Stimulated activated CD8-positive, alpha-beta memory T cell treated with anti-CD3 and anti-CD28 coated beads, Interleukin-12 subunit alpha, Interleukin-12 subunit beta, amount 100 ng/mL, for 24 hours (primary cell): ENCODE data around the gene PLA2G15.

ENCODE experiments used
- DNase-seq: peaks from one replicate; pipeline ENCODE4 v3.0.0-alpha.2; 2020; ENCODE audit errors: extremely low read depth

PLA2G15 gene

DNA sequence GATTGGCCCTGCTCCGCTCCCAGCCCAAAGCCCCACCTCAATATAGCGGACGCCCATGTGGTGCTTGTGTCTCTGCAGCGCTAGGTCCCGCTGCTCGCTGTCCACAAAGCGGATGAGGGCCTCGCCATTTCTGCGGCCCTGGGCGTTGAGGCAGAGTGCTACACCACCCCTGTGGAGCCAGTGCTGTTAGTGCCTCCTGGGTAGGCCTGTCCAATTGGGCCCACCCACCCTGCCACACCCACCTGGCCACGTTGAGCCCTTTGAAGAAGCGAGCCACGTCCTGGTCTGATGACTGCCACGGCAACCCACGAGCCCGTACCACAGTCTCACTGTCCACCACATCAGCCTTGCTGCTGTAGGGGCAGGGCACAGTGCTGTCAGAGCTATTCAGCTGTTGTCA, 12.8 kb upstream of the PLA2G15 start:
- DNase-seq: no peak

DNA sequence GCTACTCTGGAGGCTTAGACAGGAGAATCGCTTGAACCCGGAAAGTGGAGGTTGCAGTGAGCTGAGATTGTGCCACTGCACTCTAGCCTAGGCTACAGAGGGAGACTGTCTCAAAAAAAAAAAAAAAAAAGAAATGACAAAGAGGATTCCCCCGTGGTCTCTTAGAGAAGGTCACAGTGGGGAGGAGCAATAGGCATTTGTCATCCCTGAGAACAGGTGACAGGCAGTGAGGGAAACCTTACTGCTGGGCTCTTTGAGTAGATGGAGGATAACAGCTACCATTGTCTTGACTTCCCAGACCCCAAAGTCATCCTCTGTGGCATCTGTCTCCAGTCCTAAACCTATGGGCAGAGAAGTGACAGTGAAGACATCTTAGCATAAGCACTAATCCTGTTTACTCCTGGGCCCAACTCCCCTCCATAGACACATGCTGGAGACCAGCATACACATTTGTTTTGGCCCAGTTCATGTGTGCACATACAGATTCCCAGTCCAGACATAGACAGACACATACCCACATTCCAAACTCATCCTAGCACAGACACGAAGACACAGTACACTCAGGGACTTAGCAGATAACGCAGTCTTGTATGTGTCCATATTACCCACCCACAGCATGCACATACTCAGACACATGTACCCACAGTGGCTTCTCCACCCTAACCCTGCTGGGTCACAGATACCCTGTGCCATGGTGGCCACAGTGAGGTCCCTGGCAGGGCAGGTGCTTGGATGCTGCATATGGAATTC, 11.9 kb upstream of the PLA2G15 start:
- DNase-seq: no peak

- no peak for DNase-seq
Observed at GRCh38 chr16:68233835-68234187, 11.4 kb upstream of the PLA2G15 start.

- no peak for DNase-seq
Observed at GRCh38 chr16:68234188-68235107, 10.7 kb upstream of the PLA2G15 start.

GRCh38 chr16:68235108-68235886, 9.9 kb upstream of the PLA2G15 start:
- DNase-seq: no peak

DNA sequence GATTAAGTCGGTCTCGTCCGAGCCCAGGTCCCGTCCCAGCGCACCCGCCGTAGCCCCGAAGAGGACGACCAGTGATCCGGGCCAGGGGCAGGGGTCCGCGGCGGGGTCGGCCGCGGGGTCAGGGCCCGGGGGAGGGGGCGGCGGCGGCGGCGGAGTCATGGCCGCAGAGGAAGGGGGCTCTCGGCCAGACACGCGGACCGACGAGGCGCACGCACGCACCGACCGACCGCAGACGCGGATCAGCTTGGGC, 9.4 kb upstream of the PLA2G15 start, which contains the start of gene ESRP2:
ESRP2 (minus strand) TSS at position 241 of the 250 bp plus-strand sequence; CDS start at position 159, 82 bp downstream.
- DNase-seq: no peak

DNA sequence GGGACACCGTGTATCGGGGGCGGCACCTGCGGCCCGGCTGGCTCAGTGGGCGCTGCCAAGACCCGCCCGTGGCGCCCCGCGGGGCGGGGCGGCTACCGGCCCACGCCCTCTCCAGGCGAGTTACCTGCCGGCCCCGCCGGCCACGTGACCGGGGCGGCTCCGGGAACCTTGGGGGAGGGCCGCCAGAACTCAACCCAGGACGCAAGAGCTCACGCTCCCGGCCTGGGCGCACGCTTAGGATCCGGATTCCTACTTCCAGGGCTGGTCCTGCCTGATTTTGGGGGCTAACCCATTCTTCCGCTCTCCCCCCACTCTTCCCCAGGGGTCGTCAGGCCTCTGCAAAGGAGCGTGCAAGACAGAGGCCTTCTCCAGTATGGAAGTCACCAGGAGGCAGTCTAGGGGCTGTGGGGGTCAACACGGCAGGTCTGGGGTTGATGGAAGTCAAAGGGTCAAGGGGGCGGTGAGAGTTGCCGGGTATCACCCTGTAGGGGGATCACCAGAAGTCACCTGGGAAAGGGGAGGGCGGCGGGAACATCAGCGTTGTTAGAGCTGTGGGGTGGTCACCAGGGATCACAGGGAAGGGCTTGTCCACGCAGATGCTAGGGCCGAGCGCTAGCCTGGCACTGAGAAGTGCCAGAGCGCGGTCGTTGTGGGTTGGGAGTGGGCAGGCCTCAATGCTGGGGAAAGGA, 8.9 kb upstream of the PLA2G15 start:
- DNase-seq: no peak

DNA sequence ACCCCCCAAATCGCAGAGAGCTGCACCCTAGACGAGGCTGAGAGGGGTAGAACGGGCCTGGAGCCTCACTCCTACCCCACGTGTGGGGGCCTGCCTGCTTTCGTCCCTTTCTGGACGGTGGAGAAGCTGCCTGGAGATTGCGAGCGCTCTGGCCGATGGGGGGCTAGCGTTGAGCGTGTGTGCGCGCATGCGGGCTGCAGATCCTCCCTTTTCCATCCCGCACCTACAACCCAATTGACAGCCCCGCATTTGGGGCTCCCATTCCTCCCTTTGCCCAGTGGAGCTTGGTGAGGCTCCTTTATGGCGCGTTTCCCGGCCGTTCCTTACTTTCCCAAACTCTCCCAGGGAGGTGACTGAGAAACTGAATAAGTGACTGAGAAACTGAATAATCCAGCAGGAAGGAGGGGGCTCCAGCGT, 8.3 kb upstream of the PLA2G15 start:
- no peak for DNase-seq

GRCh38 chr16:68237243-68238028, 7.7 kb upstream of the PLA2G15 start:
- DNase-seq: peak; percentile 75

- DNase-seq: no peak
Observed at GRCh38 chr16:68238029-68238345, 7.2 kb upstream of the PLA2G15 start.

DNA sequence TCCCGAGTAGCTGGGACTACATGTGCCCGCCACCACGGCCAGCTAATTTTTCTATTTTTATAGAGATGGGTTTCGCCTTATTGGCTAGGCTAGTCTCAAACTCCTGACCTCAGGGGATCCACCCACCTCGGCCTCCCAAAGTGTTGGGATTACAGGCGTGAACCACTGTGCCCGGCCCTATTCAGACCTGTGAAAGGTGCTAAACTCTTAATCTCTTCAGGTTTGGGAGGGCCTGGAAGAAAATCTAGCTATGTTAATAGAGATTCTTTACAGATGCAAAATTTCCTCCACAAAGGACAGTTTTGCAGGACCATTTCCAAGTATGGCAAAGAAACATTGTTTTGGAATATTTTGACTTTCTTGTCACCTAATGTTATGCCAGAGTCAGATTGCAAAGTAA, 3.1 kb upstream of the PLA2G15 start:
- DNase-seq: no peak

GRCh38 chr16:68242926-68243858, 2.0 kb upstream of the PLA2G15 start:
- DNase-seq: no peak

- DNase-seq: no peak
Observed at GRCh38 chr16:68244481-68244902, 681 bp upstream of the PLA2G15 start.

GRCh38 chr16:68246121-68246520, 948 bp downstream of the PLA2G15 start:
- no peak for DNase-seq

GRCh38 chr16:68246666-68247065, 1.5 kb downstream of the PLA2G15 start:
- DNase-seq: no peak

DNA sequence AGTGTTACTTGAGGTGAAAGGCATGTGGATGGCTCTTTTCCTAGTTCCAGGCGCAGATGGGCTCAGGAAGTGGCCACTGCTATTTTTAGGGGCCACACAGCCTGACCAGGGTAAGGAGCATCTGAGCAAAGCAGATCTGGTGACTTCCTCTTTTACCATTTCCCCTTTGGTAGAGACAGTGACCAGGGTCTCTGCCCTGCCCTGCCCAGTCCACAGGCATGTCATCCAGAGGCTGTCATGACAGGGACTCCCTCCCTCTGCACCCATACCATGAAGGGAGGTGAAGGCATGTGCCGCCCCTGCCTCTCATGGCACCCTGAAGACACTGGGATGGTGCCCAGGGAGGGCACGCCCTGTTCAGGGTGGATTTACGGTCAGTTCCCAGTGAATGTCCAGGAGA, 2.2 kb downstream of the PLA2G15 start:
- no peak for DNase-seq

DNA sequence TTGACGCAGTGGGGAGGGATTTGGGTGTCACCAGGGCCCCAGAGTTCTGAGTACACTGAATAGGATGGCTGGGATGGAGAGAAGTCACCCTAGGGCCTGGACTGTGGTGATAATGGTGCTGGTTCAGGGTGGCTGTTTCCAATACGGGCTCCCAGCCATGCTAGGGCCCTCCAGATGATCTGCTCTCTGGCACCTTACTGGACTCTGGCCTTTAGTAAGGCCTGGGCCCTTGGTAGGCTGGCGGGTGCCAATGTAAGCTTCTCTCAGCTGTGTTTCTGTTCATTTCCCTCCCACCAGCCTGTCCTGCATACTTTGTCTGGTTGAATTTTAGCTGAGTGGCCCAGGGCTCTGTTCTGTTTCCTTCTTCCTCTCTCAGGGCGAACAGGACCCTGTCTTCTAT, 2.8 kb downstream of the PLA2G15 start:
- DNase-seq: no peak

DNA sequence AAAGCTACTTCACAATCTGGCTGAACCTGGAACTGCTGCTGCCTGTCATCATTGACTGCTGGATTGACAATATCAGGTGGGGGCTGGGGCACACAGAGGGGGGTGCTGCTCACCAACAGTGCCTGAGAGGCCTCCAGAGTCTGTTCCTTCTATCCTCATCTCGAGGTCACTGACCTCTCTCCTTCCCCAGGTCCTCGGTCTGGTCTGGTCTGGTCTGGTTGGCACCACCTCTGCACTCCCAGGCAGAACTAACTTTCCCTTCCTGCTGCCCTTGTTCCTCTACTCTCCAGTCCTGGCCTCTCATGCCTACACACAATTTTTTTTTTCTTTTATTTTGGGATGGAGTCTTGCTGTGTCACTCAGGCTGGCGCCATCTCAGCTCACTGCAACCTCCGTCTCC, 4.2 kb downstream of the PLA2G15 start:
- DNase-seq: no peak

GRCh38 chr16:68250951-68251350, 5.8 kb downstream of the PLA2G15 start:
- DNase-seq: no peak

- DNase-seq: no peak
Observed at GRCh38 chr16:68251832-68252231, 6.7 kb downstream of the PLA2G15 start.
